ENCODE data around the gene MCCC2. TPM values are rescaled to one million over a fixed set of nuclear protein-coding genes. Genes with fewer than 3 reads are reported as not detected.
"Not testable (repeated sequence)": the region's sequence is repeated elsewhere in the genome, so short reads cannot be mapped to it uniquely, and the experiment has no call there.

Gene MCCC2
- total and polyA plus RNA-seq, 4 experiments from 2014 or later: 28.1 to 31.9 (median 31.4) TPM

- H3K4me3 Mint-ChIP-seq: no peak overlapping the region
- ChIA-PET POLR2A (ENCODE audit: partially characterized antibody) (no interaction called here), CTCF (ENCODE audit: partially characterized antibody) (no interaction called here)
- no peaks in the 10 kb centered on the region for H3K9me3 Mint-ChIP-seq
- no peaks in the 10 kb centered on the region for H3K36me3 ChIP-seq (ENCODE audit: insufficient read depth, low read length)
- H3K4me1 Mint-ChIP-seq: no peaks in the 10 kb centered on the region
- H3K27me3 Mint-ChIP-seq: no peaks in the 10 kb centered on the region
- no peaks in the 10 kb centered on the region for H3K27me3 ChIP-seq (ENCODE audit: insufficient read depth, low read length)
- no peaks in the 10 kb centered on the region for H3K4me1 ChIP-seq (ENCODE audit: insufficient read depth, low read length)
- H3K4me3 ChIP-seq (ENCODE audit: low read length in 2 of 2): no peak overlapping the region
- H3K27ac ChIP-seq (ENCODE audit: low read depth, low read length): no peak overlapping the region
- H3K9me3 ChIP-seq (ENCODE audit: control insufficient read depth in 1 of 2, low read length in 2 of 2): no peaks in the 10 kb centered on the region
- peaks cover 28 to 34% of the 10 kb centered on the region in 2 donors for H3K36me3 Mint-ChIP-seq
- H3K27ac Mint-ChIP-seq: no peak overlapping the region
- DNase-seq: no peak
- intact Hi-C loops (cut with micrococcal nuclease): no loop called here
Observed at GRCh38 chr5:71658916-71659662, 71.9 kb downstream of the MCCC2 start.

- no peak for DNase-seq
- Mint-ChIP-seq H3K4me1 (no peaks in the 10 kb centered on the region), H3K27ac (no peak overlapping the region), H3K9me3 (no peaks in the 10 kb centered on the region), H3K27me3 (no peaks in the 10 kb centered on the region), H3K36me3 (peaks cover 11 to 12% of the 10 kb centered on the region in 2 donors), H3K4me3 (no peak overlapping the region)
- Histone ChIP-seq H3K27ac (ENCODE audit: low read depth, low read length) (no peak overlapping the region), H3K9me3 (ENCODE audit: control insufficient read depth in 1 of 2, low read length in 2 of 2) (no peaks in the 10 kb centered on the region), H3K4me1 (ENCODE audit: insufficient read depth, low read length) (no peaks in the 10 kb centered on the region), H3K4me3 (ENCODE audit: low read length in 2 of 2) (no peak overlapping the region), H3K27me3 (ENCODE audit: insufficient read depth, low read length) (no peaks in the 10 kb centered on the region), H3K36me3 (ENCODE audit: insufficient read depth, low read length) (no peaks in the 10 kb centered on the region)
- ChIA-PET POLR2A (ENCODE audit: partially characterized antibody) (no interaction called here), CTCF (ENCODE audit: partially characterized antibody) (no interaction called here)
- intact Hi-C loops (cut with micrococcal nuclease): no loop called here
Observed at GRCh38 chr5:71662381-71662780, 75.2 kb downstream of the MCCC2 start.

GRCh38 chr5:71663191-71663969 is 76.2 kb downstream of the MCCC2 start:
- Mint-ChIP-seq H3K27ac (no peak overlapping the region), H3K9me3 (no peaks in the 10 kb centered on the region)
- POLR2A ChIA-PET (ENCODE audit: partially characterized antibody): no interaction called here

GRCh38 chr5:71664615-71665014 is 77.5 kb downstream of the MCCC2 start:
- H3K4me1 ChIP-seq (ENCODE audit: insufficient read depth, low read length); H3K4me1 Mint-ChIP-seq; H3K36me3 Mint-ChIP-seq; H3K4me3 ChIP-seq (ENCODE audit: low read length in 2 of 2); POLR2A ChIA-PET (ENCODE audit: partially characterized antibody); intact Hi-C loops (cut with micrococcal nuclease); H3K27ac Mint-ChIP-seq; H3K27me3 Mint-ChIP-seq; H3K9me3 Mint-ChIP-seq; H3K9me3 ChIP-seq (ENCODE audit: control insufficient read depth in 1 of 2, low read length in 2 of 2); H3K27ac ChIP-seq (ENCODE audit: low read depth, low read length); H3K36me3 ChIP-seq (ENCODE audit: insufficient read depth, low read length); H3K27me3 ChIP-seq (ENCODE audit: insufficient read depth, low read length); DNase-seq; H3K4me3 Mint-ChIP-seq: not testable (repeated sequence)
- CTCF ChIA-PET (ENCODE audit: partially characterized antibody): interaction anchor here (0.8 kb wide), 1 partner anchor 10 kb away, joined by 3 read pairs; no protein-coding TSS in a partner anchor

More at GRCh38 chr5:71663191-71663969, 76.2 kb downstream of the MCCC2 start:
- no peak overlapping the region for H3K27ac ChIP-seq (ENCODE audit: low read depth, low read length)
- intact Hi-C loops (cut with micrococcal nuclease): no loop called here
- H3K27me3 Mint-ChIP-seq: peaks cover 0 to 4% of the 10 kb centered on the region in 2 donors
- no peaks in the 10 kb centered on the region for H3K27me3 ChIP-seq (ENCODE audit: insufficient read depth, low read length)
- CTCF ChIA-PET (ENCODE audit: partially characterized antibody): no interaction called here
- no peak overlapping the region for H3K4me3 ChIP-seq (ENCODE audit: low read length in 2 of 2)
- H3K4me1 ChIP-seq (ENCODE audit: insufficient read depth, low read length): no peaks in the 10 kb centered on the region
- peaks cover under 1 to 2% of the 10 kb centered on the region in 2 donors for H3K36me3 Mint-ChIP-seq
- H3K4me3 Mint-ChIP-seq: no peak overlapping the region
- H3K4me1 Mint-ChIP-seq: no peaks in the 10 kb centered on the region
- no peak for DNase-seq
- no peaks in the 10 kb centered on the region for H3K36me3 ChIP-seq (ENCODE audit: insufficient read depth, low read length)
- no peaks in the 10 kb centered on the region for H3K9me3 ChIP-seq (ENCODE audit: control insufficient read depth in 1 of 2, low read length in 2 of 2)

GRCh38 chr5:71666321-71666720 is 79.2 kb downstream of the MCCC2 start:
- ChIA-PET POLR2A (ENCODE audit: partially characterized antibody) (no interaction called here), CTCF (ENCODE audit: partially characterized antibody) (no interaction called here)
- intact Hi-C loops (cut with micrococcal nuclease): no loop called here
- no peak overlapping the region for H3K4me3 Mint-ChIP-seq
- Histone ChIP-seq H3K4me1 (ENCODE audit: insufficient read depth, low read length) (no peaks in the 10 kb centered on the region), H3K9me3 (ENCODE audit: control insufficient read depth in 1 of 2, low read length in 2 of 2) (no peaks in the 10 kb centered on the region), H3K36me3 (ENCODE audit: insufficient read depth, low read length) (no peaks in the 10 kb centered on the region), H3K27ac (ENCODE audit: low read depth, low read length) (no peak overlapping the region), H3K4me3 (ENCODE audit: low read length in 2 of 2) (no peak overlapping the region), H3K27me3 (ENCODE audit: insufficient read depth, low read length) (no peaks in the 10 kb centered on the region)
- H3K36me3 Mint-ChIP-seq: no peaks in the 10 kb centered on the region
- H3K9me3 Mint-ChIP-seq: no peaks in the 10 kb centered on the region
- no peaks in the 10 kb centered on the region for H3K4me1 Mint-ChIP-seq
- no peak for DNase-seq
- no peak overlapping the region for H3K27ac Mint-ChIP-seq
- peaks cover 0 to 4% of the 10 kb centered on the region in 2 donors for H3K27me3 Mint-ChIP-seq

- H3K4me1 ChIP-seq (ENCODE audit: insufficient read depth, low read length): no peaks in the 10 kb centered on the region
- no peak overlapping the region for H3K4me3 ChIP-seq (ENCODE audit: low read length in 2 of 2)
- H3K27me3 ChIP-seq (ENCODE audit: insufficient read depth, low read length): no peaks in the 10 kb centered on the region
- CTCF ChIA-PET (ENCODE audit: partially characterized antibody): no interaction called here
- no peaks in the 10 kb centered on the region for H3K4me1 Mint-ChIP-seq
- no peak overlapping the region for H3K4me3 Mint-ChIP-seq
- DNase-seq: no peak
- H3K36me3 ChIP-seq (ENCODE audit: insufficient read depth, low read length): no peaks in the 10 kb centered on the region
- no peak overlapping the region for H3K27ac ChIP-seq (ENCODE audit: low read depth, low read length)
- POLR2A ChIA-PET (ENCODE audit: partially characterized antibody): no interaction called here
- peaks cover 0 to 5% (median under 1%) of the 10 kb centered on the region in 8 donors for H3K9me3 Mint-ChIP-seq
- peaks cover 31 to 35% of the 10 kb centered on the region in 2 donors for H3K27me3 Mint-ChIP-seq
- no peaks in the 10 kb centered on the region for H3K36me3 Mint-ChIP-seq
- intact Hi-C loops (cut with micrococcal nuclease): no loop called here
- no peaks in the 10 kb centered on the region for H3K9me3 ChIP-seq (ENCODE audit: control insufficient read depth in 1 of 2, low read length in 2 of 2)
- no peak overlapping the region for H3K27ac Mint-ChIP-seq
Observed at GRCh38 chr5:71677977-71678376, 90.8 kb downstream of the MCCC2 start.

- ChIA-PET POLR2A (ENCODE audit: partially characterized antibody) (no interaction called here), CTCF (ENCODE audit: partially characterized antibody) (no interaction called here)
- no peaks in the 10 kb centered on the region for H3K36me3 Mint-ChIP-seq
- H3K36me3 ChIP-seq (ENCODE audit: insufficient read depth, low read length): no peaks in the 10 kb centered on the region
- no peak overlapping the region for H3K27ac ChIP-seq (ENCODE audit: low read depth, low read length)
- no peak overlapping the region for H3K4me3 Mint-ChIP-seq
- H3K27me3 ChIP-seq (ENCODE audit: insufficient read depth, low read length): no peaks in the 10 kb centered on the region
- peaks cover 34 to 40% of the 10 kb centered on the region in 2 donors for H3K27me3 Mint-ChIP-seq
- no peaks in the 10 kb centered on the region for H3K4me1 ChIP-seq (ENCODE audit: insufficient read depth, low read length)
- H3K9me3 Mint-ChIP-seq: peaks cover 0 to 15% (median 5%) of the 10 kb centered on the region in 8 donors
- no peak overlapping the region for H3K27ac Mint-ChIP-seq
- intact Hi-C loops (cut with micrococcal nuclease): no loop called here
- no peak overlapping the region for H3K4me3 ChIP-seq (ENCODE audit: low read length in 2 of 2)
- H3K4me1 Mint-ChIP-seq: no peaks in the 10 kb centered on the region
- H3K9me3 ChIP-seq (ENCODE audit: control insufficient read depth in 1 of 2, low read length in 2 of 2): no peaks in the 10 kb centered on the region
- DNase-seq: no peak
Observed at GRCh38 chr5:71679714-71680113, 92.6 kb downstream of the MCCC2 start.
